ENCODE results near the gene NRG4.
"Not testable (repeated sequence)": the region's sequence is repeated elsewhere in the genome, so short reads cannot be mapped to it uniquely, and the experiment has no call there.

NRG4 gene

GRCh38 chr15:76011627-76012551 lies at the start of gene NRG4:
NRG4 (minus strand) TSS chr15:76012424; CDS start chr15:76011230, 1,194 bp downstream.
- no peak for DNase-seq

GRCh38 chr15:76061700-76062099 lies 49.5 kb upstream of the NRG4 start:
- DNase-seq: no peak

- no peak for DNase-seq
Observed at GRCh38 chr15:76060118-76060989, 48.1 kb upstream of the NRG4 start.

- DNase-seq: no peak
Observed at GRCh38 chr15:76059320-76060117, 47.3 kb upstream of the NRG4 start, which contains the start of gene TMEM266. TMEM266 (plus strand) TSS chr15:76059985; CDS start chr15:76134264, 74,279 bp downstream.

- no peak for DNase-seq
Observed at GRCh38 chr15:76058714-76059319, 46.6 kb upstream of the NRG4 start.

GRCh38 chr15:76057332-76058000 lies 45.2 kb upstream of the NRG4 start:
- no peak for DNase-seq

- no peak for DNase-seq
Observed at GRCh38 chr15:76056931-76057330, 44.7 kb upstream of the NRG4 start.

- DNase-seq: not testable (repeated sequence)
Observed at GRCh38 chr15:76054201-76054600, 42.0 kb upstream of the NRG4 start.

GRCh38 chr15:76038512-76038911 lies 26.3 kb upstream of the NRG4 start:
- DNase-seq: no peak

- DNase-seq: no peak
Observed at GRCh38 chr15:76035593-76035992, 23.4 kb upstream of the NRG4 start.

GRCh38 chr15:76034111-76034510 lies 21.9 kb upstream of the NRG4 start:
- no peak for DNase-seq

- no peak for DNase-seq
Observed at GRCh38 chr15:76033438-76033837, 21.2 kb upstream of the NRG4 start.

- DNase-seq: no peak
Observed at GRCh38 chr15:76032046-76032445, 19.8 kb upstream of the NRG4 start.

GRCh38 chr15:76024021-76024768 lies 12.0 kb upstream of the NRG4 start:
- DNase-seq: no peak

GRCh38 chr15:76013470-76013869 lies 1.2 kb upstream of the NRG4 start:
- not testable (repeated sequence) for DNase-seq

- DNase-seq: no peak
Observed at GRCh38 chr15:76010613-76011012, 1.6 kb downstream of the NRG4 start.

GRCh38 chr15:76006136-76006778 lies 6.0 kb downstream of the NRG4 start:
- no peak for DNase-seq

GRCh38 chr15:76003364-76003763 lies 8.9 kb downstream of the NRG4 start:
- no peak for DNase-seq

- DNase-seq: no peak
Observed at GRCh38 chr15:75995611-75996010, 16.6 kb downstream of the NRG4 start.

- DNase-seq: no peak
Observed at GRCh38 chr15:75994220-75994619, 18.0 kb downstream of the NRG4 start.
